Measurements from ENCODE around the gene CHN2. TPM values are rescaled to one million over a fixed set of nuclear protein-coding genes. Genes with fewer than 3 reads are reported as not detected.
"Not testable (repeated sequence)": the region's sequence is repeated elsewhere in the genome, so short reads cannot be mapped to it uniquely, and the experiment has no call there.

CHN2 gene
- total RNA-seq, 2 experiments from 2014 or later: not detected

GRCh38 chr7:29249860-29250259 lies 55.3 kb downstream of the CHN2 start:
- no peaks in the 10 kb centered on the region for H3K9me3 Mint-ChIP-seq
- no peak for DNase-seq
- no peaks in the 10 kb centered on the region for H3K4me1 Mint-ChIP-seq (ENCODE audit: low read depth)
- intact Hi-C loops (cut with micrococcal nuclease): no loop called here
- peaks cover 4% of the 10 kb centered on the region for H3K27me3 Mint-ChIP-seq (ENCODE audit: low read depth)
- CTCF ChIA-PET: no interaction called here
- H3K27ac Mint-ChIP-seq: no peak overlapping the region
- H3K4me3 Mint-ChIP-seq: no peak overlapping the region
- H3K36me3 Mint-ChIP-seq (ENCODE audit: low read depth): no peaks in the 10 kb centered on the region

GRCh38 chr7:29253225-29253624 lies 58.6 kb downstream of the CHN2 start:
- no peaks in the 10 kb centered on the region for H3K9me3 Mint-ChIP-seq
- CTCF ChIA-PET: interaction anchor here (0.8 kb wide), 1 partner anchor 155 kb away, joined by 4 read pairs; no protein-coding TSS in a partner anchor
- no peak overlapping the region for H3K4me3 Mint-ChIP-seq
- no peaks in the 10 kb centered on the region for H3K4me1 Mint-ChIP-seq (ENCODE audit: low read depth)
- H3K36me3 Mint-ChIP-seq (ENCODE audit: low read depth): no peaks in the 10 kb centered on the region
- peaks cover under 1% of the 10 kb centered on the region for H3K27me3 Mint-ChIP-seq (ENCODE audit: low read depth)
- DNase-seq: no peak
- intact Hi-C loops (cut with micrococcal nuclease): no loop called here
- no peak overlapping the region for H3K27ac Mint-ChIP-seq

DNA sequence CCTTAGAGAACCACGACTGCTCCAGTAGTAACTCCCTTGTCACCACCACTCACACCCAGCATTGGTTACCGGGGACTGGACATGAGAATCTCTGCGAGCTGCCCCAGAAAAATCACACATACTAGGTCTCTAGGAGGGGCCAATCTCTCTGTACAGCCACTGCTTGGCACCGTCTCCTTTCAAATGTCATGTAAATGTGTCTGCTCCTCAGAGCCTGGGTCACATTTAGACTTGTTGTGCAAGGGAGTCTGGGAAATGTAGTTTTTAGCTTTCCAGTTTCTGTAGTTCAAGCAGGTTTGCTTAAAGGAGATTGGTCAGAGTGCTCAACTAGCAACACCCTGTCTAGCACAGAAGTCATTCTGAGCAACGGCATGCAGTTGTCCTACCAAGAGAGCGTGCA lies 60.0 kb downstream of the CHN2 start:
- Mint-ChIP-seq H3K36me3 (ENCODE audit: low read depth) (no peaks in the 10 kb centered on the region), H3K4me1 (ENCODE audit: low read depth) (no peaks in the 10 kb centered on the region), H3K27ac (no peak overlapping the region), H3K9me3 (no peaks in the 10 kb centered on the region), H3K4me3 (no peak overlapping the region), H3K27me3 (ENCODE audit: low read depth) (peaks cover 3% of the 10 kb centered on the region)
- CTCF ChIA-PET: no interaction called here
- intact Hi-C loops (cut with micrococcal nuclease): no loop called here
- DNase-seq: no peak

DNA sequence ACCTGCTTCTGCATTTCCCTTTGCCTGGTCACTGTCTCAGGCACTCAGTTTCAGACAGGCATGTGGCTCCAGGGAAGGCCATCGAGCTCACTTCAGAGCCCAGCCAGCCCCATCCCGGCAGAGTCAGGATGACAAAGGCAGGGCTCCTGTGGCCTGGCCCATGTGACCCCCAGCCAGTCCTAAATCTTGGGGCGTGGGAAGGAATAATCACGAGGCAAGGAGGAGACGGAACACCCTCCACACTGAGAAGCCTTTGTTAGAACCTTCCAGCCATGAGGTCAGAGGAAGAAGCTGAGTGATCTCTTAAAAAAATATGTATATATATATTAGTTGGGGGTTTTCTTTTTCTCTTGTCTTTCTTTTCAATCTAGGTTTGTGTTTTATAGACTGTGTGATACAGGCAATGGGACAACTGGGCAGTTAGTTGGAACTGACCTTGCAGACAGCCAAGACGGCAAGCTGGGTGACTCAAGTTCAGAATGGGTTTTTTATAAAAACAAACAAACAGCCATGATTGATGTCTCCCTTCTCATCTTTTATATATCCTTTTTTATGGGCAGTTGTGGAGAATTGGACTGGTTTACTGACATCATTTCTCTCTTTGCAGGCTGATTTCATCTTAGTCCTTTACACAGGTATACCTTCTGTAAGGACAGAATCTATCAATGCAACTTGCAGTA lies 60.8 kb downstream of the CHN2 start:
- Mint-ChIP-seq H3K9me3 (no peaks in the 10 kb centered on the region), H3K4me3 (no peak overlapping the region), H3K4me1 (ENCODE audit: low read depth) (no peaks in the 10 kb centered on the region), H3K36me3 (ENCODE audit: low read depth) (no peaks in the 10 kb centered on the region), H3K27ac (no peak overlapping the region), H3K27me3 (ENCODE audit: low read depth) (peaks cover 3% of the 10 kb centered on the region)
- CTCF ChIA-PET: no interaction called here
- no peak for DNase-seq
- intact Hi-C loops (cut with micrococcal nuclease): no loop called here

DNA sequence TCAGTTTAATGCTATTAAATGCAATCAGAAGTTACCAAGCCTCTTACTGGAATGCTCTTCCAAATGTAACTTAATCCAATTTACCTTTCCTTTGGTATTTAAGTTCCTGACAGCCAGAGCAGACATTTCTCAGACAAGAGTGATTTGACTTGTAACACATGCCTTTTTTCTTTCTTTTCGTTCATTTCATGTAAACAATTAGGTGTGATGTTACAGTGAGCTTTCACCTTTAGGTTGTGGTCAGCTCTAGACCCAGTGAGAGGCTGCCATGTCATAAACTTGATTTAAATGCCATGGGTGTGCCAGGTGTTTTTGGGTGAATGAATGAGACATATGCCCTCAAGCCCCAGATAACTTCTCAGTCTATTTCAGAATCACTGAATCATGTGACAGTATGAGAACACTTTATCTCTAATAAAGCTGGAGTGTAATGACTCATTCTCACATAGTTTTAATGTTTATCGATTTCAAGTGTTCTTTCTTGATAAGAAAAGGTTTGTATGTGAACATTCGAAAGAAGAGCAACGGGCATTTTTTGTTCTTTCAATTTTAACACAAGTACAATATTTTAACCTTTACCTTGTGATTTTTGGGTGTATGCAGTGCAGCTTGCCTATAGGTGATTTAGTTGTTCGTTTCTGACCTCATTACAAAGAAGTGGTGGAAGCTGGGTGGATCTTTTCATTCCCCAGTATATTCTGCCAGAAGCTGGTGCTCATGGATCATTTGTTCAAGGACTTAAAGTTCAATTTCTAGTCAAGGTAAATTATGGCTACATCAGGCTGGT lies 61.5 kb downstream of the CHN2 start:
- intact Hi-C loops (cut with micrococcal nuclease): no loop called here
- no peaks in the 10 kb centered on the region for H3K4me1 Mint-ChIP-seq (ENCODE audit: low read depth)
- H3K36me3 Mint-ChIP-seq (ENCODE audit: low read depth): no peaks in the 10 kb centered on the region
- no peak overlapping the region for H3K4me3 Mint-ChIP-seq
- no peak overlapping the region for H3K27ac Mint-ChIP-seq
- H3K9me3 Mint-ChIP-seq: no peaks in the 10 kb centered on the region
- peaks cover 3% of the 10 kb centered on the region for H3K27me3 Mint-ChIP-seq (ENCODE audit: low read depth)
- CTCF ChIA-PET: no interaction called here
- no peak for DNase-seq

- intact Hi-C loops (cut with micrococcal nuclease): no loop called here
- no peak for DNase-seq
- H3K27ac Mint-ChIP-seq: no peak overlapping the region
- CTCF ChIA-PET: no interaction called here
- H3K4me1 Mint-ChIP-seq (ENCODE audit: low read depth): no peaks in the 10 kb centered on the region
- peaks cover 3% of the 10 kb centered on the region for H3K27me3 Mint-ChIP-seq (ENCODE audit: low read depth)
- no peak overlapping the region for H3K4me3 Mint-ChIP-seq
- H3K9me3 Mint-ChIP-seq: no peaks in the 10 kb centered on the region
- H3K36me3 Mint-ChIP-seq (ENCODE audit: low read depth): no peaks in the 10 kb centered on the region
Observed at GRCh38 chr7:29256693-29257002, 62.1 kb downstream of the CHN2 start.

DNA sequence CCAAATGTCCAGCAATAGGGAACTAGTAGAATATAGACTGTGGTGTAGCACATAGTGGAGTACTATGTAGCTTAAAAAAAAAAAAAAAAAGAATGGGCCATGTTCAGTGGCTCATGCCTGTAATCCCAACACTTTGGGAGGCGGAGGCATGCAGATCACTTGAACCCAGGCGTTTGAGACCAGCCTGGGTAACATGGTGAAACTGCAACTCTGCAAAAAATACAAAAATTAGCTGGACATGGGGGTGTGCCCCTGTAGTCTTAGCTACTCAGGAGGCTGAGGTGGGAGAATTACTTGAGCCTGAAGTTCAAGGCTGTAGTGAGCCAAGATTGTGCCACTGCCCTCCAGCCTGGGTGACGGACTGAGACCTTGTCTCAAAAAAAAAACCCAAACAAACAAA lies 64.4 kb downstream of the CHN2 start:
- CTCF ChIA-PET: interaction anchor here (1.0 kb wide), 1 partner anchor 150 kb away, joined by 3 read pairs; no protein-coding TSS in a partner anchor
- H3K27me3 Mint-ChIP-seq (ENCODE audit: low read depth): peaks cover 3% of the 10 kb centered on the region

DNA sequence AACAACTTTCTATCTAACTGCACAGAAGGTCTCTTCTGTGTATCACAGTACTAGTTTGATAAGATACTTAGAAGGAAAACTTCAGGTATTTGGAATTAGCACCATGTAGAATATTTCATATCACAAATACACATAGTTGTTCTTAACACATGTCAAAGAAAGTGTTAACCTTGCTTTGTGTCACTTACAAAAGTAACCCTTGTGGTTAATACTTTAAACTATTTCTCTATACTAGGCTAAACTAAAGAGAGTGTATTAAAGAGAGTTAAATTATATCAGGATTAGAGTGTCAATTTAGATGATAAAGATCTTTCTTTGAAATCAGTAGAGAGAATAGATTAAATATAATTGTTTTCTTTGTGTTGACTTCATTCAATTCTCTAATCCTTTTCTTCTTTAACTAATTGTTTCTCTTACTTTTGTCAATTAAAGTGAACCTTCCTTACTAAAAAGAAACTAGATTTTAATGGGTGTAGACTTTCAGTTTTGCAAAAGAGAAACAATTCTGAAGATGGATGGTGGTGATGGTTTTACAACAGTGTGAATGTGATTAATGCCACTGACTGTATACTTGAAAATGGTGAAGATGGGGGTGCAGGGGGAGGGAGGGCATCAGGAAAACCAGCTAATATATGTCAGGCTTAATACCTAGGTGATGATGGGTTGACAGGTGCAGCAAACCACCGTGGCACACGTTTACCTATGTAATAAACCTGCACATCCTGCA lies 67.8 kb downstream of the CHN2 start:
- peaks cover 8% of the 10 kb centered on the region for H3K4me1 Mint-ChIP-seq (ENCODE audit: low read depth)
- CTCF ChIA-PET: no interaction called here
- intact Hi-C loops (cut with micrococcal nuclease): no loop called here
- H3K27me3 Mint-ChIP-seq (ENCODE audit: low read depth): peaks cover 3% of the 10 kb centered on the region
- H3K36me3 Mint-ChIP-seq (ENCODE audit: low read depth): peaks cover 2% of the 10 kb centered on the region
- no peak overlapping the region for H3K27ac Mint-ChIP-seq
- H3K9me3 Mint-ChIP-seq: peaks cover 12% of the 10 kb centered on the region
- no peak overlapping the region for H3K4me3 Mint-ChIP-seq
- DNase-seq: no peak

More for the DNA sequence above, 64.4 kb downstream of the CHN2 start:
- H3K4me1 Mint-ChIP-seq (ENCODE audit: low read depth): no peaks in the 10 kb centered on the region
- intact Hi-C loops (cut with micrococcal nuclease): no loop called here
- H3K9me3 Mint-ChIP-seq: peaks cover 2% of the 10 kb centered on the region
- no peak overlapping the region for H3K4me3 Mint-ChIP-seq
- no peak for DNase-seq
- H3K27ac Mint-ChIP-seq: no peak overlapping the region
- no peaks in the 10 kb centered on the region for H3K36me3 Mint-ChIP-seq (ENCODE audit: low read depth)

DNA sequence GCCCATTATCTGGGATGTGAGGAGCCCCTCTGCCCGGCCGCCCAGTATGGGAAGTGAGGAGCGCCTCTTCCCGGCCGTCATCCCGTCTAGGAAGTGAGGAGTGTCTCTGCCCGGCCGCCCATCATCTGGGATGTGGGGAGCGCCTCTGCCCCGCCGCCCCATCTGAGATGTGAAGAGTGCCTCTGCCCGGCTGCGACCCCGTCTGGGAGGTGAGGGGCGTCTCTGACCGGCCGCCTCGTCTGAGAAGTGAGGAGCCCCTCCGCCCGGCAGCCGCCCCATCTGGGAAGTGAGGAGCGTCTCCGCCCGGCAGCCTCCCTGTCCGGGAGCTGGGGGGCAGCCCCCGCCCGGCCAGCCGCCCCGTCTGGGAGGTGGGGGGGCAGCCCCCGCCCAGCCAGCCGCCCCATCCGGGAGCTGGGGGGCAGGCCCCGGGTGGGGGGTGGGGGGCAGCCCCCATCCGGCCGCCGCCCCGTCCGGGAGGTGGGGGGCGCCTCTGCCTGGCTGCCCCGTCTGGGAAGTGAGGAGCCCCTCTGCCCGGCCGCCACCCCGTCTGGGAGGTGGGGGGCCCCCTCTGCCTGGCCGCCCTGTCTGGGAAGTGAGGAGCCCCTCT lies 69.1 kb downstream of the CHN2 start:
- H3K27ac Mint-ChIP-seq; H3K4me1 Mint-ChIP-seq (ENCODE audit: low read depth); H3K4me3 Mint-ChIP-seq; H3K36me3 Mint-ChIP-seq (ENCODE audit: low read depth); intact Hi-C loops (cut with micrococcal nuclease); H3K27me3 Mint-ChIP-seq (ENCODE audit: low read depth); DNase-seq: not testable (repeated sequence)
- H3K9me3 Mint-ChIP-seq: peaks cover 12% of the 10 kb centered on the region
- CTCF ChIA-PET: interaction anchor here (0.7 kb wide), 1 partner anchor 29 kb away, joined by 3 read pairs; no protein-coding TSS in a partner anchor

- Mint-ChIP-seq H3K4me3 (no peak overlapping the region), H3K9me3 (peaks cover 12% of the 10 kb centered on the region), H3K27me3 (ENCODE audit: low read depth) (peaks cover 2% of the 10 kb centered on the region), H3K4me1 (ENCODE audit: low read depth) (peaks cover 8% of the 10 kb centered on the region), H3K27ac (no peak overlapping the region), H3K36me3 (ENCODE audit: low read depth) (peaks cover 2% of the 10 kb centered on the region)
- DNase-seq: no peak
- intact Hi-C loops (cut with micrococcal nuclease): no loop called here
- CTCF ChIA-PET: no interaction called here
Observed at GRCh38 chr7:29265208-29265923, 70.8 kb downstream of the CHN2 start.

- Mint-ChIP-seq H3K9me3 (peaks cover 6% of the 10 kb centered on the region), H3K27ac (no peak overlapping the region), H3K4me3 (no peak overlapping the region), H3K4me1 (ENCODE audit: low read depth) (peaks cover 14% of the 10 kb centered on the region), H3K36me3 (ENCODE audit: low read depth) (peaks cover 2% of the 10 kb centered on the region), H3K27me3 (ENCODE audit: low read depth) (peaks cover 4% of the 10 kb centered on the region)
- CTCF ChIA-PET: no interaction called here
- intact Hi-C loops (cut with micrococcal nuclease): no loop called here
- no peak for DNase-seq
Observed at GRCh38 chr7:29269935-29270334, 75.4 kb downstream of the CHN2 start.

All from activated naive CD4-positive, alpha-beta T cell treated with anti-CD3 and anti-CD28 coated beads for 36 hours (primary cell).